GOT3 (cell line): ENCODE measurements around the gene POLR3E.

Experiments
- DNase-seq: peaks from one replicate; lab custom pipeline; 2025; ENCODE audit warnings: mixed read lengths; lab: John Stamatoyannopoulos, UW

The POLR3E gene

GRCh38 chr16:22316411-22316811 is 19.2 kb downstream of the POLR3E start:
- DNase-seq, result no peak

- no peak for DNase-seq
These were observed 19.9 kb downstream of the POLR3E start for GRCh38 chr16:22317001-22317530.

- DNase-seq, result no peak
These were observed 20.4 kb downstream of the POLR3E start for GRCh38 chr16:22317625-22318024.

DNA sequence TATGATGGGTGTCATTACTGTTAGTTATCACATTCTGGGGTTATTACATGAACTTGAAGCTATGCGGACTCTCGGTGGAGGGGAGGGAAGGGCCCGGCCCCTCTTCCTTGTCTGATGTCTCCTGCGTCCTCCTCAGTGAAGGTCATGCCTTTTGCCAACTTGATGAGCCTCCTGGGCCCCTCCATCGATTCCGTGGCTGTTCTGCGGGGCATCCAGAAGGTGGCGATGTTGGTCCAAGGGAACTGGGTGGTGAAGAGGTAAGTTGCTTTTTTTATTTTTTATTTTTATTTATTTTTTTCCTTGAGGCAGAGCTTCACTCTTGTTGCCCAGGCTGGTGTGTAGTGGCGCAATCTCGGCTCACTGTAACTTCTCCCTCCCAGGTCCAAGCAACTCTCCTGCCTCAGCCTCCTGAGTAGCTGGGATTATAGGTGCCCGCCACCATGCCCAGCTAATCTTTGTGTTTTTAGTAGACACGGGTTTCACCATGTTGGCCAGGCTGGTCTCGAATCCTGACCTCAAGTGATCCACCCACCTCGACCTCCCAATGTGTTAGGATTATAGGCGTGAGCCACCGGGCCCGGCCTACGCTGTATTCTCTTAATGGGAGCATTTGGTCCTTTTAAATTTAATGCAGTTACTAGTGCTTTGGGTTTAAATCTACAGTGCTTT is 21.6 kb downstream of the POLR3E start:
- DNase-seq, result no peak

- no peak for DNase-seq
These were observed 23.5 kb downstream of the POLR3E start for GRCh38 chr16:22320572-22321339.

- no peak for DNase-seq
These were observed 24.3 kb downstream of the POLR3E start for GRCh38 chr16:22321340-22322001.

GRCh38 chr16:22322021-22322471 is 24.8 kb downstream of the POLR3E start:
- no peak for DNase-seq

DNA sequence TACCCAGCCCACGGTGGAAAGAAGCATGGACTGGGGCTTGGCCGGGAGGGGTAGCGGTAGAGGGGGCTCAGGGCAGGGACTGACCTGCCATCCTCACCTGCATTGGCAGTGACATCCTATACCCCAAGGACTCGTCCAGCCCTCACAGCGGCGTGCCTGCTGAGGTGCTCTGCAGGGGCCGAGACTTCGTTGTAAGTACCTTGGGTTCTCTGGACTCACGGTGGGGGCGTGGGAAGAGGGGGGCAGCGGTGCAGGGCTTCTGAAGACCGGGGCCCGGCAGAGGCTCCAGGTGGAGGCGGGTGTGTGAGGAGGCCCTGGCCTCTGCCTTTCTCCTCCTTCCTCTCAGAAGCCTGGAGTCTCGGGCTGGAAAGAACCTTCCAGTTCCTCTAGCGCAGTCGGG is 25.5 kb downstream of the POLR3E start:
- DNase-seq, result no peak

GRCh38 chr16:22323173-22323958 is 26.2 kb downstream of the POLR3E start:
- no peak for DNase-seq

DNA sequence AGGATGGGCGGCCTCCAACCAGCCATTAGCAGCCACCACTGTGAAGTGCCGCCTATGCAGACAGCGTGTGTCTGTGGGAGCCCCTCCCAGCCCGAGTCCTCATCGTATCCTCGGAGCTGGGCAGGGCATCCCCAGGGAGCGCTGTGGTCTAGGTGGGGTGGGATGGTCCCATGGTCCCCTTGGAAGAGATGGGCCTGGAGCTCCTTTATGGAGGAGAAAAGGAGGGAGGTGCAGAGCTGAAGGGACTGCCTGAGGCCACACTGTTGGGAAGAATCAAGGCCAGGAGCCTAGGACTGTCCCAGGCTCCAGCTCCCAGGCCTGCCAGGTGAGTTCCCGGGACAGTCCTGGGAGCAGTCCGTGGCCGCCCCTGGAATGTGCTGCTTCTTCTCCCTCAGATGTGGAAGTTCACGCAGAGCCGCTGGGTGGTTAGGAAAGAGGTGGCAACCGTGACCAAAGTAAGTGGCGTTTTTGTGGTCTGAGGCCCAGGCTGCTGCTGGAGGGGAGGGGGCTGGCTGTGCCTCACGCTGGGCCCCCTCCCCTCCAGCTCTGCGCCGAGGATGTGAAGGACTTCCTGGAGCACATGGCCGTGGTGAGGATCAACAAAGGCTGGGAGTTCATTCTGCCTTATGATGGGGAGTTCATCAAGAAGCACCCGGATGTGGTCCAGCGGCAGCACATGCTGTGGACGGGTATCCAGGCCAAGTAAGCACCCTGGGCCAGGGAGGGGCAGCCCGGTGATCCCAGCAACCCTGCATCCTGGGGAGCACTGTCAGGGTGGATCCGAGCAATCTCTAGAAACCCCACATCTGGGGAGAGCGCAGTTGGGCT is 27.0 kb downstream of the POLR3E start:
- DNase-seq, result no peak

- DNase-seq, result no peak
These were observed 27.8 kb downstream of the POLR3E start for GRCh38 chr16:22324787-22325597.

- no peak for DNase-seq
These were observed 28.6 kb downstream of the POLR3E start for GRCh38 chr16:22325598-22326368.

- no peak for DNase-seq
These were observed 29.1 kb downstream of the POLR3E start for GRCh38 chr16:22326369-22326652.

GRCh38 chr16:22326771-22327445 is 29.7 kb downstream of the POLR3E start:
- no peak for DNase-seq

DNA sequence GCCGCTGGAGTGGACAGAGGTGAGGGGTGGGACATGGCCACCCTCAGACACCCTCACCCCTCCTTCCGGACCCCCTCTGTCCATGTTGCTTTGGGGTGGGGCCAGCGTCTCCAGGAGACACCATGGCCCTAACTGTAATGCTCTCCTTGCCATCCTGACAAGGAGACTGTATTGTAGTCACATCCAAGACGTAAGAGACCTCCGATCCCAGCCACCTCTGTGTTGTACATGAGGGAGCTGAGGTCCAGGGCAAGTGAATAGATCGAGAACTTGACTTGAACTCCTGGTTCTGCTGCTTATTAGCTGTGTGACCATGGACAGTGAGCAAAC is 30.2 kb downstream of the POLR3E start:
- DNase-seq, result no peak

DNA sequence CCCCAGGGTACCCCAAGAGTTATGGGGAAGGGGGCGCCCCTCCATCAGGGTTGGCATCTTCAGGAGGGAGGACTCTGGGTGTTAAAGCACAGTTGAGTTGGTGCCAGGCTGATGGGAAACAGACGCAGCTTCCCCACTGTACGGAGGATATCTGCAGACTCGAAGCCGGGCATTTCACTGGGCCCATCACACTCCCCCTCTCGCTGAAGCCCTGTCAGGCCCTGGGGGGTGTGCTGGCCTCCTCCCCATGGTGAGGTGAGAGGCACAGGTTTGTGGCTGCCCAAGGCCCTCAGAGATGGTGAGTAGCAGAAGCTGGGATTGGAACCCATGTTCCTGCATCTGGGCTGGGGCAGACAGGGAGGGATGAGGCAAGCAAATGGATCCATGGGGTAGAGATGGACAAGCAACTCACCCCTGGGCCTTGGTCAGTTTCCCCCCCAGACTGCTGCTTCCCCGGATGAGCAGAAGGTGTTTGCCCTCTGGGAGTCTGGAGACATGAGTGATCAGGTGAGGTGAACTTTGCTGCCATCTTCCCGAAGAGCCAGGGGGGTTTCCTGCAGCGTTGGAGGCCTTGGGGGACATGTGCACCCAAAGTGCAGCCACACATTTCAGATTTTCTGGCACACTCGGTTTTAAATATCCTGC is 31.0 kb downstream of the POLR3E start:
- no peak for DNase-seq

DNA sequence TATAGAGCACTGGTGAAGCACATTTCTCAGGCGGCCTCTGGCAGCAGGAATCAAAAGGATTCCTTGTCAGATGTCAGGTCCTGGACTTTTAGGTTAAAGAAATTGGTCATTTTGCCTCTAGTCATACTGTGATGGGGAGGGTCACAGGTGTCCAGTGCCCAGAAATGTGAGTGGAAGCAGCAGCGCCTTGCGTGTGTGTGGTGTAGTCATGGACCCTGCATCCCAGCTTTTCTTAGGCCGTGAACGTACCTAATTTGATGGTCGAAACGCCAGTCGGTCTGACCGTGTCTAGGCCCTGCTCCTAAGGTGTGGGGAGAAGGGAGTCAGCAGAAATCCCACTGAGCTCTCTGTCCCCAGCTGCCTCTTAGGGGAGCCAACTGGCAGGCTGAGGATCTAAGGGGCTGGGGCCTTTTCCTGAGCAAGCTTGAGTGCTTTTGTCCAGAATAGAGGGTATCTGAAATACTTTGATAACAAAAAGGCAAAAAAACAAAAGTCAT is 32.0 kb downstream of the POLR3E start:
- DNase-seq, result no peak

DNA sequence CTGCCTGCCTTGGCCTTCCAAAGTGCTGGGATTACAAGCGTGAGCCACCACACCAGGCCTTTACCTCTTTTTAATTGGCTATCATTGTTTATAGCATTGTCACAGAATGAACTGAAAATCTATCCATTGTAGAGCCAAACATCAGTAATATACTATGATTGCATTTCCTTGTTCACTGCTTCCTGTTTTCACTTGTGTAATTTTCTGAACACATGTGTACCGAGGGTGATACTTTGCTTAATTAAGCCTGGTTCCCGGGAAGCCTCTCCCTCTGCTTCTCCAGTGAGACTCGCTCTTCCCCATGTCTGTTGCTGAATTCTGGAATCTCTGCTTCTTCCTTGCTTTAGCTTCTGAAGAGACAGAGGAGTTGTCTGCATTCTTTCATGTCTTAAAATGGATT is 33.1 kb downstream of the POLR3E start:
- DNase-seq, result no peak
